ENCODE measurements around the gene MALT1.

- TF ChIP-seq POLR2AphosphoS5 (IDR thresholded peaks at IDR 0.05; ENCODE audit: low read depth) (no peak), CTCF (conservative IDR thresholded peaks at IDR 0.05; ENCODE audit: low read depth in 2 of 2) (no peak), EZH2 (IDR thresholded peaks at IDR 0.05; ENCODE audit: low read depth, unreplicated experiment) (no peak), ETS1 (IDR thresholded peaks at IDR 0.05) (no peak)
Observed at GRCh38 chr18:58745914-58746313, 74.6 kb downstream of the MALT1 start.
